K562 (cell line): ENCODE measurements around the gene HSPA2. TPM values are rescaled to one million over a fixed set of nuclear protein-coding genes. Genes with fewer than 3 reads are reported as not detected.
A peak's percentile ranks its signal among the peaks of the same experiment; 100 is the strongest.

ENCODE experiments used
- AFF4 ChIP-seq: sonication (generic); formaldehyde crosslinking; IDR thresholded peaks from 2 replicates; pipeline ENCODE4 v1.8.0; 2023; ENCODE audit warnings: mild to moderate bottlenecking, missing genetic modification reagents
- CBX3 ChIP-seq, 2 experiments: IDR thresholded peaks; 1 replicate in 1 of 2; 2 replicates in 1 of 2; pipeline ENCODE4 v1.6.1; 2012; ENCODE audit warnings: inconsistent platforms in 2 of 2, low read length in 2 of 2, borderline replicate concordance in 1 of 2, control low read depth in 1 of 2
- RB1 ChIP-seq: fragments of 450-650 bp; IDR thresholded peaks from 2 replicates; pipeline ENCODE4 v1.6.1; 2017; ENCODE audit warnings: low read depth, mild to moderate bottlenecking
- REST ChIP-seq, 2 experiments: fragments of 450-650 bp; formaldehyde crosslinking in 1 of 2; IDR thresholded peaks; 2 replicates each; pipeline versions ENCODE4 v1.4.0 to v1.6.1; 2014 to 2020; ENCODE audit warnings: mild to moderate bottlenecking in 2 of 2, borderline replicate concordance in 1 of 2, low read depth in 1 of 2
- SAP30 ChIP-seq: fragments of 200-600 bp; sonication (generic); IDR thresholded peaks from 2 replicates; pipeline ENCODE4 v1.6.1; 2012; ENCODE audit warnings: borderline replicate concordance, low read depth, mild to moderate bottlenecking, moderate library complexity, low read length, control low read depth, inconsistent platforms; ENCODE audit not compliant: insufficient read depth, poor library complexity, severe bottlenecking
- THAP7 ChIP-seq: fragments of 250-450 bp; sonication (Bioruptor Pico); IDR thresholded peaks from 2 replicates; pipeline ENCODE4 v1.5.0; 2021
- VEZF1 ChIP-seq: fragments of 200-800 bp; sonication (Bioruptor generic); IDR thresholded peaks from 2 replicates; pipeline ENCODE4 v1.6.1; 2017; ENCODE audit warnings: missing genetic modification characterization, missing compliant biosample characterization
- YBX1 ChIP-seq: fragments of 450-650 bp; IDR thresholded peaks from 2 replicates; pipeline ENCODE4 v1.7.1; 2016; ENCODE audit warnings: mild to moderate bottlenecking
- ZBTB7A ChIP-seq: IDR thresholded peaks from 2 replicates; pipeline ENCODE4 v1.6.1; 2011; ENCODE audit warnings: low read depth, mild to moderate bottlenecking, low read length, moderate library complexity, borderline replicate concordance; ENCODE audit not compliant: control insufficient read depth
- ZNF24 ChIP-seq: fragments of 450-650 bp; IDR thresholded peaks from 2 replicates; pipeline ENCODE4 v1.6.1; 2016
- ZNF717 ChIP-seq: fragments of 250-450 bp; sonication (Bioruptor Pico); IDR thresholded peaks from 2 replicates; pipeline ENCODE4 v1.5.0; 2021
- polyA plus RNA-seq, 8 experiments: library from polyadenylated mRNA; depleted of rRNA in 4 of 8; stranded (reverse) in 5 of 8; unstranded in 3 of 8; fragments of >200 nt; fragmentation: Nextera tagmentation in 2 of 8; fragmentation: Illumina TruSeq in 1 of 8; extraction: Ambion mirVana in 2 of 8; extraction: Trizol in 1 of 8; gene quantifications; 2 replicates each; pipeline versions ENCODE4 v1.2.1 to v1.2.3, GENCODE V29; 2011 to 2014; ENCODE audit warnings: inconsistent platforms in 1 of 8, missing spikeins in 1 of 8
- total RNA-seq, 7 experiments: library from RNA; depleted of rRNA in 6 of 7; stranded (reverse); fragments of >200 nt in 6 of 7; fragmentation: Illumina TruSeq in 2 of 7; extraction: Trizol in 2 of 7; gene quantifications; 2 replicates each; pipeline versions ENCODE4 v1.2.1 to v1.2.3, GENCODE V29; 2011 to 2021; ENCODE audit warnings: low replicate concordance in 1 of 7

The HSPA2 gene
- total and polyA plus RNA-seq, 9 of the 15 experiments (the other 6 are each of a cell fraction or from before 2014, with no cell fraction given), result not detected

- TF ChIP-seq AFF4 (no peak), THAP7 (CRISPR knock-in tag) (no peak), SAP30 (peak; percentile 50), REST (IDR thresholded peaks at IDR 0.05; ENCODE audit: borderline replicate concordance) (peak; percentile 53), REST (CRISPR knock-in tag; IDR thresholded peaks at IDR 0.05; ENCODE audit: low read depth) (peak; percentile 34; the same call in 1 of the 2 replicates), RB1 (peak; percentile 62; the same call in 1 of the 2 replicates), ZNF717 (CRISPR knock-in tag) (no peak), ZNF24 (no peak), CBX3 (IDR thresholded peaks at IDR 0.05; ENCODE audit: borderline replicate concordance in 1 of 2, low read length in 2 of 2) (no peak), ZBTB7A (0 out of 2 replicates have a peak, but pooled peaks have one; percentile 36), VEZF1 (CRISPR knock-in tag) (peak; percentile 78), YBX1 (no peak)
Measured at GRCh38 chr14:64503434-64504309, 36.9 kb upstream of the HSPA2 start, which contains the start of gene ZBTB25 (continued).
